Esophagus squamous epithelium (tissue), 4 donors: ENCODE measurements around the gene HOXC10.

Experiments used
- CTCF ChIP-seq, 6 experiments: fragments of 450-650 bp in 4 of 6; fragments of 200-600 bp in 2 of 6; sonication (generic) in 2 of 6; IDR thresholded peaks; one replicate each; pipeline ENCODE4 v1.5.1; 2016 to 2019; ENCODE audit warnings: antibody characterized with exemption in 6 of 6, mild to moderate bottlenecking in 4 of 6, moderate library complexity in 4 of 6
- POLR2A ChIP-seq, 4 donors: fragments of 450-650 bp; IDR thresholded peaks; one replicate each; pipeline ENCODE4 v1.6.1; 2017; ENCODE audit warnings: antibody characterized with exemption in 4 of 4, mild to moderate bottlenecking in 4 of 4, moderate library complexity in 3 of 4

- TF ChIP-seq CTCF (IDR thresholded peaks at IDR 0.05) (no peak), POLR2A (IDR thresholded peaks at IDR 0.05) (no peak)
Measured at GRCh38 chr12:53995002-53995377, 10.0 kb downstream of the HOXC10 start.
